K562 (cell line): ENCODE data around the gene EFNA2. TPM values are rescaled to one million over a fixed set of nuclear protein-coding genes. Genes with fewer than 3 reads are reported as not detected.

ENCODE experiments used
- ELF1 ChIP-seq: fragments of 200-800 bp; sonication (Bioruptor generic); IDR thresholded peaks from 2 replicates; pipeline ENCODE4 v1.6.1; 2016; ENCODE audit warnings: missing genetic modification characterization, missing compliant biosample characterization
- HDAC2 ChIP-seq: fragments of 450-650 bp; IDR thresholded peaks from 2 replicates; pipeline ENCODE4 v1.6.1; 2016; ENCODE audit warnings: mild to moderate bottlenecking
- ILK ChIP-seq: fragments of 450-650 bp; IDR thresholded peaks from 2 replicates; pipeline ENCODE4 v1.6.1; 2016; ENCODE audit warnings: missing genetic modification characterization, low read depth, mild to moderate bottlenecking, missing compliant biosample characterization, moderate library complexity, borderline replicate concordance
- KLF6 ChIP-seq: fragments of 250-450 bp; sonication (Bioruptor Pico); IDR thresholded peaks from 2 replicates; pipeline ENCODE4 v1.4.0; 2020; ENCODE audit warnings: mild to moderate bottlenecking, moderate library complexity, borderline replicate concordance
- NONO ChIP-seq, 2 experiments: fragments of 200-400 bp in 1 of 2; fragments of 450-650 bp in 1 of 2; formaldehyde crosslinking in 1 of 2; IDR thresholded peaks; 2 replicates each; pipeline ENCODE4 v1.6.1; 2017; ENCODE audit warnings: low read depth in 2 of 2, mild to moderate bottlenecking in 2 of 2, moderate library complexity in 2 of 2, low read length in 1 of 2
- TEAD4 ChIP-seq, 2 experiments: sonication (generic) in 1 of 2; formaldehyde crosslinking in 1 of 2; IDR thresholded peaks; 2 replicates each; pipeline versions ENCODE4 v1.6.1 to v1.8.0; 2012 to 2022; ENCODE audit warnings: borderline replicate concordance in 1 of 2, inconsistent platforms in 1 of 2, low read length in 1 of 2, mild to moderate bottlenecking in 1 of 2, missing genetic modification reagents in 1 of 2
- ZNF232 ChIP-seq: sonication (generic); formaldehyde crosslinking; IDR thresholded peaks from 2 replicates; pipeline ENCODE4 v1.8.0; 2022; ENCODE audit warnings: mild to moderate bottlenecking, missing genetic modification reagents
- ZNF551 ChIP-seq: fragments of 250-450 bp; sonication (Bioruptor Pico); IDR thresholded peaks from 2 replicates; pipeline ENCODE4 v1.5.0; 2021; ENCODE audit warnings: mild to moderate bottlenecking, moderate library complexity
- ZNF695 ChIP-seq: fragments of 450-650 bp; formaldehyde crosslinking; IDR thresholded peaks from 2 replicates; pipeline ENCODE4 v1.4.0; 2020; ENCODE audit warnings: mild to moderate bottlenecking, moderate library complexity
- polyA plus RNA-seq, 8 experiments: library from polyadenylated mRNA; depleted of rRNA in 4 of 8; stranded (reverse) in 5 of 8; unstranded in 3 of 8; fragments of >200 nt; fragmentation: Nextera tagmentation in 2 of 8; fragmentation: Illumina TruSeq in 1 of 8; extraction: Ambion mirVana in 2 of 8; extraction: Trizol in 1 of 8; gene quantifications; 2 replicates each; pipeline versions ENCODE4 v1.2.1 to v1.2.3, GENCODE V29; 2011 to 2014; ENCODE audit warnings: inconsistent platforms in 1 of 8, missing spikeins in 1 of 8
- total RNA-seq, 7 experiments: library from RNA; depleted of rRNA in 6 of 7; stranded (reverse); fragments of >200 nt in 6 of 7; fragmentation: Illumina TruSeq in 2 of 7; extraction: Trizol in 2 of 7; gene quantifications; 2 replicates each; pipeline versions ENCODE4 v1.2.1 to v1.2.3, GENCODE V29; 2011 to 2021; ENCODE audit warnings: low replicate concordance in 1 of 7
- TF ChIP-seq, protein P1 (sequence below): sonication (generic); formaldehyde crosslinking; IDR thresholded peaks from 2 replicates; pipeline ENCODE4 v1.8.1; 2023; ENCODE audit warnings: mild to moderate bottlenecking, missing genetic modification reagents
- TF ChIP-seq, protein P2 (sequence below): fragments of 450-650 bp; formaldehyde crosslinking; IDR thresholded peaks from 2 replicates; pipeline ENCODE4 v1.4.0; 2020; ENCODE audit warnings: mild to moderate bottlenecking, mixed read lengths
- TF ChIP-seq, protein P3 (sequence below), 2 experiments: fragments of 450-650 bp; IDR thresholded peaks; 2 replicates each; pipeline ENCODE4 v1.6.1; 2016
- TF ChIP-seq, protein P4 (sequence below), 2 experiments: fragments of 450-650 bp in 1 of 2; sonication (generic) in 1 of 2; formaldehyde crosslinking in 1 of 2; IDR thresholded peaks in 1 of 2; conservative IDR thresholded peaks in 1 of 2; 2 replicates each; pipeline versions ENCODE4 v1.6.1 to v1.8.1; 2016 to 2023; ENCODE audit warnings: mild to moderate bottlenecking in 2 of 2, moderate library complexity in 2 of 2, inconsistent platforms in 1 of 2, missing genetic modification reagents in 1 of 2
- TF ChIP-seq, protein P5 (sequence below): fragments of 250-450 bp; sonication (Bioruptor Pico); IDR thresholded peaks from 2 replicates; pipeline ENCODE4 v1.8.0; 2021; ENCODE audit warnings: borderline replicate concordance, mild to moderate bottlenecking, moderate library complexity; ENCODE audit not compliant: poor library complexity, severe bottlenecking
- TF ChIP-seq, protein P6 (sequence below), 2 experiments: fragments of 150-350 bp in 1 of 2; IDR thresholded peaks; 2 replicates each; pipeline ENCODE4 v1.6.1; 2012 to 2016; ENCODE audit warnings: low read depth in 2 of 2, low read length in 2 of 2, mild to moderate bottlenecking in 1 of 2, moderate library complexity in 1 of 2

The EFNA2 gene
- total and polyA plus RNA-seq, 9 of the 15 experiments (the other 6 are each of a cell fraction or from before 2014, with no cell fraction given) = 0.11 to 0.44 (median 0.15) TPM; not detected in 6

DNA sequence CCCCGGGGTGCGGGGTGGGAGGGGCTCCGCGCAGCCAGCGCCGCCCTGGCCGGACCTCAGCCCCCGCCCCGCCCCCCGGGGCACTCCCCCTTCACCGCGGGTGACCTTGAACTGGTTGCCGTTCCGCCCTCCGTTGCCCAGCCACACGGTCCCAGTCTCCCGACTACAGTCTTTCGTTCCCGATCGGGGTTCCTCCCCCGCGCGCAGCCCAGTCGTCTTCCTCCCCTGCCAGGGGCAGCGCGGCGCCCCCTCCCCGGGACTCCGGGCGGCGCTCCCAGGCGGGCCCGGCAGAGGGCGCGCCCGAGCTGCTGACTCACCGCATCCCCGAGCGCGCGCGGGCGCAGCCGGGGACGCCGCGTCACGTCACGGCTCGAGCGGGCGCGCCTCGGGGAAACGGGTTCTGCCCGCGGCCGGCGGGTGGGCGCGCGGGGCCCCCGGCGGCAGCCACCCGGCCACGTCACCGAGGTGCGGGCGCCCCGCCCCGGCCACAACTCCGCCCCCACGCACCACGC, 36.8 kb upstream of the EFNA2 start (continued):
- TF ChIP-seq, protein P1, sequence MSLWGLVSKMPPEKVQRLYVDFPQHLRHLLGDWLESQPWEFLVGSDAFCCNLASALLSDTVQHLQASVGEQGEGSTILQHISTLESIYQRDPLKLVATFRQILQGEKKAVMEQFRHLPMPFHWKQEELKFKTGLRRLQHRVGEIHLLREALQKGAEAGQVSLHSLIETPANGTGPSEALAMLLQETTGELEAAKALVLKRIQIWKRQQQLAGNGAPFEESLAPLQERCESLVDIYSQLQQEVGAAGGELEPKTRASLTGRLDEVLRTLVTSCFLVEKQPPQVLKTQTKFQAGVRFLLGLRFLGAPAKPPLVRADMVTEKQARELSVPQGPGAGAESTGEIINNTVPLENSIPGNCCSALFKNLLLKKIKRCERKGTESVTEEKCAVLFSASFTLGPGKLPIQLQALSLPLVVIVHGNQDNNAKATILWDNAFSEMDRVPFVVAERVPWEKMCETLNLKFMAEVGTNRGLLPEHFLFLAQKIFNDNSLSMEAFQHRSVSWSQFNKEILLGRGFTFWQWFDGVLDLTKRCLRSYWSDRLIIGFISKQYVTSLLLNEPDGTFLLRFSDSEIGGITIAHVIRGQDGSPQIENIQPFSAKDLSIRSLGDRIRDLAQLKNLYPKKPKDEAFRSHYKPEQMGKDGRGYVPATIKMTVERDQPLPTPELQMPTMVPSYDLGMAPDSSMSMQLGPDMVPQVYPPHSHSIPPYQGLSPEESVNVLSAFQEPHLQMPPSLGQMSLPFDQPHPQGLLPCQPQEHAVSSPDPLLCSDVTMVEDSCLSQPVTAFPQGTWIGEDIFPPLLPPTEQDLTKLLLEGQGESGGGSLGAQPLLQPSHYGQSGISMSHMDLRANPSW (CRISPR knock-in tag) = 0 out of 2 replicates have a peak, but pooled peaks have one; percentile 37
- TF ChIP-seq ZNF695 (CRISPR knock-in tag) (no peak), TEAD4 (IDR thresholded peaks at IDR 0.05; ENCODE audit: low read length) (no peak), TEAD4 (CRISPR knock-in tag; IDR thresholded peaks at IDR 0.05; ENCODE audit: borderline replicate concordance) (no peak), ELF1 (tag) (no peak), HDAC2 (no peak), ZNF232 (no peak), ILK (tag) (no peak), NONO (IDR thresholded peaks at IDR 0.05; ENCODE audit: low read depth in 2 of 2, low read length in 1 of 2) (peak in 1 of 2 experiments; percentile 91; a peak in 2 of 4 replicates), ZNF551 (CRISPR knock-in tag) (no peak), KLF6 (CRISPR knock-in tag) (no peak)
- TF ChIP-seq, protein P2, sequence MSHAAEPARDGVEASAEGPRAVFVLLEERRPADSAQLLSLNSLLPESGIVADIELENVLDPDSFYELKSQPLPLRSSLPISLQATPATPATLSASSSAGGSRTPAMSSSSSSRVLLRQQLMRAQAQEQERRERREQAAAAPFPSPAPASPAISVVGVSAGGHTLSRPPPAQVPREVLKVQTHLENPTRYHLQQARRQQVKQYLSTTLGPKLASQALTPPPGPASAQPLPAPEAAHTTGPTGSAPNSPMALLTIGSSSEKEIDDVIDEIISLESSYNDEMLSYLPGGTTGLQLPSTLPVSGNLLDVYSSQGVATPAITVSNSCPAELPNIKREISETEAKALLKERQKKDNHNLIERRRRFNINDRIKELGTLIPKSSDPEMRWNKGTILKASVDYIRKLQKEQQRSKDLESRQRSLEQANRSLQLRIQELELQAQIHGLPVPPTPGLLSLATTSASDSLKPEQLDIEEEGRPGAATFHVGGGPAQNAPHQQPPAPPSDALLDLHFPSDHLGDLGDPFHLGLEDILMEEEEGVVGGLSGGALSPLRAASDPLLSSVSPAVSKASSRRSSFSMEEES (CRISPR knock-in tag) = no peak
- TF ChIP-seq, protein P3, sequence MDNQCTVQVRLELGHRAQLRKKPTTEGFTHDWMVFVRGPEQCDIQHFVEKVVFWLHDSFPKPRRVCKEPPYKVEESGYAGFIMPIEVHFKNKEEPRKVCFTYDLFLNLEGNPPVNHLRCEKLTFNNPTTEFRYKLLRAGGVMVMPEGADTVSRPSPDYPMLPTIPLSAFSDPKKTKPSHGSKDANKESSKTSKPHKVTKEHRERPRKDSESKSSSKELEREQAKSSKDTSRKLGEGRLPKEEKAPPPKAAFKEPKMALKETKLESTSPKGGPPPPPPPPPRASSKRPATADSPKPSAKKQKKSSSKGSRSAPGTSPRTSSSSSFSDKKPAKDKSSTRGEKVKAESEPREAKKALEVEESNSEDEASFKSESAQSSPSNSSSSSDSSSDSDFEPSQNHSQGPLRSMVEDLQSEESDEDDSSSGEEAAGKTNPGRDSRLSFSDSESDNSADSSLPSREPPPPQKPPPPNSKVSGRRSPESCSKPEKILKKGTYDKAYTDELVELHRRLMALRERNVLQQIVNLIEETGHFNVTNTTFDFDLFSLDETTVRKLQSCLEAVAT (IDR thresholded peaks at IDR 0.05) = no peak
- TF ChIP-seq, protein P4, sequence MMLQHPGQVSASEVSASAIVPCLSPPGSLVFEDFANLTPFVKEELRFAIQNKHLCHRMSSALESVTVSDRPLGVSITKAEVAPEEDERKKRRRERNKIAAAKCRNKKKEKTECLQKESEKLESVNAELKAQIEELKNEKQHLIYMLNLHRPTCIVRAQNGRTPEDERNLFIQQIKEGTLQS (IDR thresholded peaks at IDR 0.05) = peak; percentile 62
- TF ChIP-seq, protein P4 (CRISPR knock-in tag; conservative IDR thresholded peaks at IDR 0.05) = peak; percentile 86
- TF ChIP-seq, protein P5, sequence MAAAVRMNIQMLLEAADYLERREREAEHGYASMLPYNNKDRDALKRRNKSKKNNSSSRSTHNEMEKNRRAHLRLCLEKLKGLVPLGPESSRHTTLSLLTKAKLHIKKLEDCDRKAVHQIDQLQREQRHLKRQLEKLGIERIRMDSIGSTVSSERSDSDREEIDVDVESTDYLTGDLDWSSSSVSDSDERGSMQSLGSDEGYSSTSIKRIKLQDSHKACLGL (CRISPR knock-in tag) = no peak
- TF ChIP-seq, protein P6, sequence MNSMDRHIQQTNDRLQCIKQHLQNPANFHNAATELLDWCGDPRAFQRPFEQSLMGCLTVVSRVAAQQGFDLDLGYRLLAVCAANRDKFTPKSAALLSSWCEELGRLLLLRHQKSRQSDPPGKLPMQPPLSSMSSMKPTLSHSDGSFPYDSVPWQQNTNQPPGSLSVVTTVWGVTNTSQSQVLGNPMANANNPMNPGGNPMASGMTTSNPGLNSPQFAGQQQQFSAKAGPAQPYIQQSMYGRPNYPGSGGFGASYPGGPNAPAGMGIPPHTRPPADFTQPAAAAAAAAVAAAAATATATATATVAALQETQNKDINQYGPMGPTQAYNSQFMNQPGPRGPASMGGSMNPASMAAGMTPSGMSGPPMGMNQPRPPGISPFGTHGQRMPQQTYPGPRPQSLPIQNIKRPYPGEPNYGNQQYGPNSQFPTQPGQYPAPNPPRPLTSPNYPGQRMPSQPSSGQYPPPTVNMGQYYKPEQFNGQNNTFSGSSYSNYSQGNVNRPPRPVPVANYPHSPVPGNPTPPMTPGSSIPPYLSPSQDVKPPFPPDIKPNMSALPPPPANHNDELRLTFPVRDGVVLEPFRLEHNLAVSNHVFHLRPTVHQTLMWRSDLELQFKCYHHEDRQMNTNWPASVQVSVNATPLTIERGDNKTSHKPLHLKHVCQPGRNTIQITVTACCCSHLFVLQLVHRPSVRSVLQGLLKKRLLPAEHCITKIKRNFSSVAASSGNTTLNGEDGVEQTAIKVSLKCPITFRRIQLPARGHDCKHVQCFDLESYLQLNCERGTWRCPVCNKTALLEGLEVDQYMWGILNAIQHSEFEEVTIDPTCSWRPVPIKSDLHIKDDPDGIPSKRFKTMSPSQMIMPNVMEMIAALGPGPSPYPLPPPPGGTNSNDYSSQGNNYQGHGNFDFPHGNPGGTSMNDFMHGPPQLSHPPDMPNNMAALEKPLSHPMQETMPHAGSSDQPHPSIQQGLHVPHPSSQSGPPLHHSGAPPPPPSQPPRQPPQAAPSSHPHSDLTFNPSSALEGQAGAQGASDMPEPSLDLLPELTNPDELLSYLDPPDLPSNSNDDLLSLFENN (IDR thresholded peaks at IDR 0.05; ENCODE audit: low read depth in 2 of 2, low read length in 2 of 2) = no peak
